ENCODE results near the gene MARVELD3. TPM values are rescaled to one million over a fixed set of nuclear protein-coding genes. Genes with fewer than 3 reads are reported as not detected.
"Not testable (repeated sequence)": the region's sequence is repeated elsewhere in the genome, so short reads cannot be mapped to it uniquely, and the experiment has no call there.

MARVELD3 gene
- polyA plus RNA-seq (ENCODE audit: insufficient read length in 4 of 4) = 10 to 100 TPM; 11.9 to 18.0 (median 15.0) TPM

GRCh38 chr16:71626018-71626857 is at the start of gene MARVELD3:
Gene MARVELD3, plus strand, starts transcription at chr16:71626184. Its CDS starts 46 bp downstream, at chr16:71626230.
- peak in 1 of 4 donors; percentile 25 for DNase-seq (ENCODE audit: low read depth in 4 of 4, low spot score in 2 of 4)

GRCh38 chr16:71576971-71577370 is 49.0 kb upstream of the MARVELD3 start, which contains the start of gene TAT:
Gene TAT, minus strand, starts transcription at chr16:71577092. Its CDS starts 677 bp downstream, at chr16:71576415.
- no peak for DNase-seq (ENCODE audit: low read depth in 4 of 4, low spot score in 2 of 4)

GRCh38 chr16:71582553-71582848 is 43.5 kb upstream of the MARVELD3 start:
- DNase-seq (ENCODE audit: low read depth in 4 of 4, low spot score in 2 of 4) = not testable (repeated sequence)

- no peak for DNase-seq (ENCODE audit: low read depth in 4 of 4, low spot score in 2 of 4)
These were observed 41.3 kb upstream of the MARVELD3 start for GRCh38 chr16:71584543-71585317.

GRCh38 chr16:71585318-71585703 is 40.7 kb upstream of the MARVELD3 start:
- no peak for DNase-seq (ENCODE audit: low read depth in 4 of 4, low spot score in 2 of 4)

GRCh38 chr16:71589334-71589733 is 36.6 kb upstream of the MARVELD3 start:
- not testable (repeated sequence) for DNase-seq (ENCODE audit: low read depth in 4 of 4, low spot score in 2 of 4)

GRCh38 chr16:71590071-71590470 is 35.9 kb upstream of the MARVELD3 start:
- DNase-seq (ENCODE audit: low read depth in 4 of 4, low spot score in 2 of 4) = not testable (repeated sequence)

- no peak for DNase-seq (ENCODE audit: low read depth in 4 of 4, low spot score in 2 of 4)
These were observed 35.4 kb upstream of the MARVELD3 start for GRCh38 chr16:71590584-71590983.

- no peak for DNase-seq (ENCODE audit: low read depth in 4 of 4, low spot score in 2 of 4)
These were observed 34.1 kb upstream of the MARVELD3 start for GRCh38 chr16:71591917-71592316.

GRCh38 chr16:71593048-71593999 is 32.7 kb upstream of the MARVELD3 start:
- DNase-seq (ENCODE audit: low read depth in 4 of 4, low spot score in 2 of 4) = no peak

GRCh38 chr16:71594000-71594646 is 31.9 kb upstream of the MARVELD3 start:
- no peak for DNase-seq (ENCODE audit: low read depth in 4 of 4, low spot score in 2 of 4)

- DNase-seq (ENCODE audit: low read depth in 4 of 4, low spot score in 2 of 4) = not testable (repeated sequence)
These were observed 30.6 kb upstream of the MARVELD3 start for GRCh38 chr16:71595340-71595826.

- DNase-seq (ENCODE audit: low read depth in 4 of 4, low spot score in 2 of 4) = not testable (repeated sequence)
These were observed 27.6 kb upstream of the MARVELD3 start for GRCh38 chr16:71598426-71598825.

GRCh38 chr16:71600822-71601221 is 25.2 kb upstream of the MARVELD3 start:
- no peak for DNase-seq (ENCODE audit: low read depth in 4 of 4, low spot score in 2 of 4)

- no peak for DNase-seq (ENCODE audit: low read depth in 4 of 4, low spot score in 2 of 4)
These were observed 16.9 kb upstream of the MARVELD3 start for GRCh38 chr16:71609066-71609465.

GRCh38 chr16:71610447-71610846 is 15.5 kb upstream of the MARVELD3 start:
- DNase-seq (ENCODE audit: low read depth in 4 of 4, low spot score in 2 of 4) = no peak

GRCh38 chr16:71610936-71611871 is 14.8 kb upstream of the MARVELD3 start:
- peak in 2 of 4 donors; percentile 49 to 64 for DNase-seq (ENCODE audit: low read depth in 4 of 4, low spot score in 2 of 4)

- DNase-seq (ENCODE audit: low read depth in 4 of 4, low spot score in 2 of 4) = not testable (repeated sequence)
These were observed 11.0 kb upstream of the MARVELD3 start for GRCh38 chr16:71614956-71615355.

GRCh38 chr16:71618429-71618828 is 7.6 kb upstream of the MARVELD3 start:
- DNase-seq (ENCODE audit: low read depth in 4 of 4, low spot score in 2 of 4) = no peak

All from left renal cortex interstitium (tissue), 4 donors.